Stimulated activated naive CD8-positive, alpha-beta T cell treated with anti-CD3 and anti-CD28 coated beads, Interleukin-15, Interleukin-2, amounts not matched to agents 100 ng/mL and 50 ng/mL, for 24 hours (primary cell): Measurements from ENCODE around the gene SLC2A9.
A peak's percentile ranks its signal among the peaks of the same experiment; 100 is the strongest.

ENCODE experiments used
- H3K27ac Mint-ChIP-seq: one replicate; pipeline ENCODE4 v1.8.0; 2021; ENCODE audit warnings: mild to moderate bottlenecking, mixed read lengths
- H3K27me3 Mint-ChIP-seq: one replicate; pipeline ENCODE4 v1.8.0; 2021; ENCODE audit warnings: mixed read lengths
- H3K36me3 Mint-ChIP-seq: one replicate; pipeline ENCODE4 v1.8.0; 2021; ENCODE audit warnings: low read depth, mixed read lengths
- H3K4me1 Mint-ChIP-seq: one replicate; pipeline ENCODE4 v1.8.0; 2021; ENCODE audit warnings: low read depth, mixed read lengths
- H3K4me3 Mint-ChIP-seq: one replicate; pipeline ENCODE4 v1.8.0; 2021; ENCODE audit warnings: mild to moderate bottlenecking, mixed read lengths
- H3K9me3 Mint-ChIP-seq: one replicate; pipeline ENCODE4 v1.8.0; 2021; ENCODE audit warnings: mixed read lengths

SLC2A9 gene

GRCh38 chr4:10018818-10019461 lies 2.4 kb downstream of the SLC2A9 start:
- Mint-ChIP-seq H3K36me3 (no peaks in the 10 kb centered on the region), H3K27ac (peak overlapping the region; percentile 93), H3K4me3 (peak overlapping the region; percentile 88), H3K9me3 (no peaks in the 10 kb centered on the region), H3K27me3 (no peaks in the 10 kb centered on the region), H3K4me1 (peaks cover 15% of the 10 kb centered on the region)

GRCh38 chr4:10017037-10017893 lies 4.0 kb downstream of the SLC2A9 start:
- no peaks in the 10 kb centered on the region for H3K9me3 Mint-ChIP-seq
- no peak overlapping the region for H3K4me3 Mint-ChIP-seq
- H3K4me1 Mint-ChIP-seq, result peaks cover 11% of the 10 kb centered on the region
- H3K27ac Mint-ChIP-seq, result no peak overlapping the region
- H3K36me3 Mint-ChIP-seq, result no peaks in the 10 kb centered on the region
- no peaks in the 10 kb centered on the region for H3K27me3 Mint-ChIP-seq

GRCh38 chr4:10016169-10016568 lies 5.1 kb downstream of the SLC2A9 start:
- H3K27me3 Mint-ChIP-seq, result no peaks in the 10 kb centered on the region
- no peak overlapping the region for H3K4me3 Mint-ChIP-seq
- no peaks in the 10 kb centered on the region for H3K9me3 Mint-ChIP-seq
- no peak overlapping the region for H3K27ac Mint-ChIP-seq
- H3K36me3 Mint-ChIP-seq, result no peaks in the 10 kb centered on the region
- peaks cover 11% of the 10 kb centered on the region for H3K4me1 Mint-ChIP-seq

DNA sequence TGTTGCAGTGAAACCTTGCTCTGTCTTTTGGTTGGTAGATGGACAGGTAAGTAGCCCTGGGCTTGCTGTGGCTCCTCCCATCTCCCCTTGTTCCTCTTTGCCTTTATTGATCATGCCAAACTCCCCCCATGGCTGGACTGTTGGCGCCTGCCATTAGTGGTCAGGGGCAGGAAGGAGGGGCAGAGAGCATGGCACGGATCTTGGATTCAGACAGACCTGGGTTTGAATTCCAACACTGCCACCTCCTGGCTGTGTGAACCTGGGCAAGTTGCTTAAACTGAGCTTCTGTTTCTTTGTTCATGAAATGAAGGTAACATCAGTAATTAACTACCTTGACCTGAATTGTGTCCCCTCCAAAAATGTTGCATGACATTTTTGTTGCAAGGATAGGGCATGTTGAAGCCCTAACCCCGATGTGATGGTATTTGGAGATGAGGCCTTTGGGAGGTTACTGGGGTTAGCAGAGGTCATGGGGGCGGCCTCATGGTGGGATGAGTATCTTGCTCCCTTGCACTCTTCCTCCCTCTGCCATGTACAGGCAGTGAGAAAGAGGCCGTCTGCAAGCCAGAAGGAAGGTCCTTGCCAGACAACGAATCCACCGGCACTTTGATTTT lies 6.0 kb downstream of the SLC2A9 start:
- Mint-ChIP-seq H3K27ac (no peak overlapping the region), H3K36me3 (no peaks in the 10 kb centered on the region), H3K27me3 (no peaks in the 10 kb centered on the region), H3K9me3 (no peaks in the 10 kb centered on the region), H3K4me3 (no peak overlapping the region), H3K4me1 (peaks cover 11% of the 10 kb centered on the region)

DNA sequence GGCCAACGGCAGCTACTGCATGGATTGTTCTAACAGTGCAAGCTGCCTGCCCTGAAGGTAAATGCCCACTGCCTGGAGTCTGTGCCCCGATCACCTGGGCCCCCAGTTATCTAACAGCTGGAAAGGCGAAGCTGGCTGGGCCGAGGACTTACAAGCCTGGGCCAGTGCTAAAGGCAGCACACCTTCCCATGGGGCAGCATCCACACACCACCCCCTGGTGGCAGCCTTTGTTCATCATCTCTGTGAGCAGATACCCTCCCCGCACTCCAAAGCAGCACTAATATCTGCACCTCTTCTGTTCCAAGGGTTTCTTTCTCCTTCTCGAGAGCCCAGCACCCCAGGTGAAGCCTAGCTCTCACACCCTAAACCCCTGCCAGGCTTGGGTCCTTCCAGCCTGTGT lies 7.6 kb downstream of the SLC2A9 start:
- Mint-ChIP-seq H3K9me3 (no peaks in the 10 kb centered on the region), H3K27me3 (no peaks in the 10 kb centered on the region), H3K4me3 (no peak overlapping the region), H3K27ac (no peak overlapping the region), H3K36me3 (no peaks in the 10 kb centered on the region), H3K4me1 (peaks cover 13% of the 10 kb centered on the region)

DNA sequence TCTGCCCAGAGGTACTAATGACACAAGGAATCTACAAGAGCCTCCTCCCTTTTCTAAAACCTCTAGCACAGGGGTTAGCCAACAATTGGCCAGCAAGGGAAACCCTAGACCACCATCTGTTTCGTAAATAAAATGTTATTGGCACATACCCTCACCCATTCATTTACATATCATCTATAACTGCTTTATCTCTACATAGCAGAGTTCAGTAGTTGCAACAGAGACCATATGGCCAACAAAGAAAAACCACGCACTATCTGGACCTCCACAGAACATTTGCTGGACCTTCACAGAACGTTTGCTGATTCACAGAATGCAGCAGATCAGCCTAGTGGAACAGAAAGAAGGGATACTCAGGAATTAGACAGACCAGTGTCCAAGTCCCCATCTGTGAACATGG lies 9.4 kb downstream of the SLC2A9 start:
- H3K36me3 Mint-ChIP-seq, result no peaks in the 10 kb centered on the region
- no peak overlapping the region for H3K27ac Mint-ChIP-seq
- H3K4me1 Mint-ChIP-seq, result peaks cover 29% of the 10 kb centered on the region
- H3K4me3 Mint-ChIP-seq, result no peak overlapping the region
- H3K27me3 Mint-ChIP-seq, result no peaks in the 10 kb centered on the region
- no peaks in the 10 kb centered on the region for H3K9me3 Mint-ChIP-seq

- H3K9me3 Mint-ChIP-seq, result no peaks in the 10 kb centered on the region
- no peaks in the 10 kb centered on the region for H3K36me3 Mint-ChIP-seq
- H3K27me3 Mint-ChIP-seq, result no peaks in the 10 kb centered on the region
- no peak overlapping the region for H3K4me3 Mint-ChIP-seq
- H3K27ac Mint-ChIP-seq, result no peak overlapping the region
- peaks cover 35% of the 10 kb centered on the region for H3K4me1 Mint-ChIP-seq
Measured at GRCh38 chr4:10011277-10011676, 10.0 kb downstream of the SLC2A9 start.

DNA sequence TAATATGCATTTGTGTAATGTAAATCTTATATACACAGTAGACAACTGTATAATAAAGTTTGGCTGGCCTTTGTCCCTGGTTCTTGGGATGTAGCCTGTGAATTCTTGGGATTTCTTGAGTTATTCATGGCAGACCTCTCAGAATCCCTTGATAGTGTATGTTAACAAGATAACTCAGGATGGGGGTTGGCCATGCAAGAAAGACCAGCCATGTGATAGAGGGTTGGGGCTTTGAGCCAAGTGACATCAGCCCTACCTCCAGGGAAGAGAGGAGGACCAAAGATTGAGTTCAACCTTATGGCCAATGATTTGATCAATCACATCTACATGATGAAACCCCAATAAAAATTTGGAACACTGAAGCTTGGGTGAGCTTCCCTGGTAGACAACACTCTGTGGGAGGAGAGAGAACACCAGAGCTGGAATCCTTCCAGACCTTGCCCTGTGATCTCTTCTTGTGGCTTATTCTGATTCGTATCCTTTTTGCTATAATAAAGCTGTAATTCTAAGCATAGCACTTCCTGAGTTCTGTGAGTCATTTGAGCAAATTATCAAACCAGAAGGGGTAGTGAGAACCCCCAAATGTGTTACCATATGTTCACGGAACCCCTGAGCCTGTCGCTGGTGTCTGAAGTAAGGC lies 11.3 kb downstream of the SLC2A9 start:
- H3K36me3 Mint-ChIP-seq, result no peaks in the 10 kb centered on the region

GRCh38 chr4:10008609-10009005 lies 12.7 kb downstream of the SLC2A9 start:
- no peaks in the 10 kb centered on the region for H3K9me3 Mint-ChIP-seq
- H3K27ac Mint-ChIP-seq, result no peak overlapping the region
- H3K4me3 Mint-ChIP-seq, result no peak overlapping the region
- H3K27me3 Mint-ChIP-seq, result no peaks in the 10 kb centered on the region
- no peaks in the 10 kb centered on the region for H3K36me3 Mint-ChIP-seq
- H3K4me1 Mint-ChIP-seq, result peaks cover 49% of the 10 kb centered on the region

More for the DNA sequence above, 11.3 kb downstream of the SLC2A9 start:
- no peak overlapping the region for H3K4me3 Mint-ChIP-seq
- no peaks in the 10 kb centered on the region for H3K9me3 Mint-ChIP-seq
- H3K27me3 Mint-ChIP-seq, result no peaks in the 10 kb centered on the region
- H3K4me1 Mint-ChIP-seq, result peaks cover 39% of the 10 kb centered on the region
- H3K27ac Mint-ChIP-seq, result no peak overlapping the region

DNA sequence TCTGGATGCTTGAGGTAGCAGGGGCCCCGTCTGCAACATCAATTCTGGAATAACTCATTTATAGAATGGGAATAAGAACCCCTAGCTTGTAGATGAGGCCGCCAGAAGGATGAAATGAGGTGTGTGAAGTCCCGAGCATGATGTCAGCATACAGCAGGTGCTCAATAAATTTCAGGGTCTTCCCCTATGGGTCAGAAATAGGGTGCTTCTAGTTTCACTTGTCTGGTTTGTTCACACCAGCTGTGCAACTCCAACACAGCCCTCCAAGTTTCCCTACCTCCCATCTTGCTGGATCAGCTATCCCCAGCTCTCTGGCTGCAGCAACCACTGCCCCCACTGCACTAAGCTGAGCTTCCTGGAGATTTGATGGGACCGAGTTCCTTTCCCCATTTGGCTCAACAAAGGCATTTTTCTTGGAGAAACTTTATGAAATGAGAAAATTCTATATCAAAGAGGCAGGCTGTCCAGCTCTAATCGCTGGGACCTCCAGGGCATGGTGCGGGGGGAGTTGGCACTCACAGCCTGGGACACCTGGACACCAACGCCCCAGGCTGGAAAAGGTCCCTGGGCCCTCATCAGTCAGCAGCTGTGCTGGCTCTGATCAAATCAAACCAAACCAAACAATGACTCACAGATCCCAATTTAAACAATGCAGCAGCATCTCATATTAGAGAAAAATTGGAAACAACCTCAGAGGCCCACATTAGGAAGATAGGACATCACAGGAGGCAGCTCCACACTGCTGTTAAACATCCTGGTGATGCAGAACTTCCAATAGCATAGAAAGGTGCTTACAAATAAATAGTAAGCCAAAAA lies 13.3 kb downstream of the SLC2A9 start:
- no peaks in the 10 kb centered on the region for H3K9me3 Mint-ChIP-seq
- peaks cover 55% of the 10 kb centered on the region for H3K4me1 Mint-ChIP-seq

DNA sequence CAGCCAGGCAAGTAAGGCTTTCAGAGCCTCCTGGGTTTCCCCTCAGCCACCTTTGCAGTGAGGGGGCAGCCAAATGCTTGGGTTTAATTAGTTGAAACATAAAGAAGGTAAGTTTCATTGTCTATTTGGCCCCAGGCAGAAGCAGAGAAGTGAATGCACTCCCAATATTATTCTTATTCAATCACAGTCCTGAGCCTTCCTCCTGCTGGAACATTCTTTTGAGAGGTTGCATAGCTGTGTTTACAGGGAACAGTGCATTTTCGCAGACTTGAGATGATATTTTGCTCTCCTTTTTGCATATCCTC lies 13.9 kb downstream of the SLC2A9 start:
- H3K27ac Mint-ChIP-seq, result peak overlapping the region; percentile 61
- no peaks in the 10 kb centered on the region for H3K27me3 Mint-ChIP-seq
- H3K36me3 Mint-ChIP-seq, result no peaks in the 10 kb centered on the region
- peaks cover 57% of the 10 kb centered on the region for H3K4me1 Mint-ChIP-seq
- no peak overlapping the region for H3K4me3 Mint-ChIP-seq
- no peaks in the 10 kb centered on the region for H3K9me3 Mint-ChIP-seq

More for the DNA sequence above, 13.3 kb downstream of the SLC2A9 start:
- Mint-ChIP-seq H3K27me3 (no peaks in the 10 kb centered on the region), H3K4me3 (no peak overlapping the region), H3K36me3 (no peaks in the 10 kb centered on the region), H3K27ac (no peak overlapping the region)

DNA sequence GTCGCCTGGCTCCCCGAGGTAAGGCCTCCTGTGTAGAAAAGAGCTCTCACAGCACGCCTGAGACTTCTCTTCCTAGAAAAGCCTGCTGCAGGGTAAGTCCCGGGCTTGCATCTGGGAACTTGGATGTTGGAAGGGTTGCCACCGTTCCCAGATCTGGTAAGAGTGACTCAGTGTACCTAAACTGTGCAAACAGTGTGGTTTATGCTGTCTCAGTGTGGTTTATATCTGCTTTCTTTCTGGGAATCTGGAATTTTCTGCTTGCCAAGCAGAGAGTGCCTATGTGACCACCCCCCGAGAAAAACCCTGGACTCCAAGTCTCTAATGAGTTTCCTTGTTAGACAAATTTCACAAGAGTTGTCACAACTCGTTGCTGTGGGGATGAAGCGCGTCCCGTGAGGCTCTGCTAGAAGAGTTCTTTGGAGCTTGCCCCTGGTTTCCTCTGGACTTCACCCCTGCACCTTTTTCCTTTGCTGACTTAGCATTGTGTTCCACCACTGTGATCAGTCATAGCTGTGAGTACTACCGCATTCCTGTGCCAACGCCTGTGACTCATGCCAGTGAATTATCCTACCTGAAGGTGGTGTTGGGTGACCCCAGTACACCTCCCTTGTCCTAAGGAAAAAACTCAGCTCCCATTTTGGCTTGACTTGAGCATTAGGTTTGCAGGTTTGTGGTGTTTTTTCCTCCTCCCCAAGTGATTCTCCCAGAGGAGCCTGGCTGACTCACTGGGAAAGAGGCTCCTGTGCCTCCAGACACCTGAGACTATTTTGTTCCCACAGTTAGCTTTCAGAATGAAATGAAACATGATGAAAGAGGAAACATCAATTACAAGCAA lies 14.5 kb downstream of the SLC2A9 start:
- Mint-ChIP-seq H3K9me3 (no peaks in the 10 kb centered on the region), H3K4me1 (peaks cover 57% of the 10 kb centered on the region), H3K27ac (peak overlapping the region; percentile 61), H3K36me3 (no peaks in the 10 kb centered on the region), H3K4me3 (no peak overlapping the region), H3K27me3 (no peaks in the 10 kb centered on the region)

DNA sequence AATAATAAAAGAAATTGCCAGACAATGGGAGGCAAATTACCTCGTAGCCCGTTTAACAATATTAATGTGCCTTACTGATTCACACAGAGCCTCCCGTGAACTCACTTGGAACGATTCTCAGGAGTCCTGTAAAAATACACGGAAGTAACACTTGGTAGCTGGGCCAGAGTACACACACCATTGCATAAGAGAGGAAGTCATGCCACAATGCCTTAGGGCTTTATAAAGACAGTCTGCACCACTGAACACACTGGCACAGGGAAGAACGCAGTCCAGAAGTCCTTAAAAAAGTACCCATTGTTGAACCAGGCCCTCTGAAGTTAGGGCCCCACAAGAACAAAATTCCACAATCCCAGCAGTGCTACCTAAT lies 15.1 kb downstream of the SLC2A9 start:
- H3K9me3 Mint-ChIP-seq, result no peaks in the 10 kb centered on the region
- no peak overlapping the region for H3K27ac Mint-ChIP-seq
- peaks cover 57% of the 10 kb centered on the region for H3K4me1 Mint-ChIP-seq
- no peak overlapping the region for H3K4me3 Mint-ChIP-seq
- H3K36me3 Mint-ChIP-seq, result no peaks in the 10 kb centered on the region
- H3K27me3 Mint-ChIP-seq, result no peaks in the 10 kb centered on the region

GRCh38 chr4:10005632-10006031 lies 15.7 kb downstream of the SLC2A9 start:
- H3K27ac Mint-ChIP-seq, result no peak overlapping the region
- H3K36me3 Mint-ChIP-seq, result no peaks in the 10 kb centered on the region
- H3K4me1 Mint-ChIP-seq, result peaks cover 57% of the 10 kb centered on the region
- no peak overlapping the region for H3K4me3 Mint-ChIP-seq
- H3K27me3 Mint-ChIP-seq, result no peaks in the 10 kb centered on the region
- H3K9me3 Mint-ChIP-seq, result no peaks in the 10 kb centered on the region
